ENCODE data around the gene RARRES2. TPM values are rescaled to one million over a fixed set of nuclear protein-coding genes. Genes with fewer than 3 reads are reported as not detected.
"Not testable (repeated sequence)": the region's sequence is repeated elsewhere in the genome, so short reads cannot be mapped to it uniquely, and the experiment has no call there.

RARRES2 gene
- total RNA-seq, 1 donor from 2014 or later, result 62.1 TPM

DNA sequence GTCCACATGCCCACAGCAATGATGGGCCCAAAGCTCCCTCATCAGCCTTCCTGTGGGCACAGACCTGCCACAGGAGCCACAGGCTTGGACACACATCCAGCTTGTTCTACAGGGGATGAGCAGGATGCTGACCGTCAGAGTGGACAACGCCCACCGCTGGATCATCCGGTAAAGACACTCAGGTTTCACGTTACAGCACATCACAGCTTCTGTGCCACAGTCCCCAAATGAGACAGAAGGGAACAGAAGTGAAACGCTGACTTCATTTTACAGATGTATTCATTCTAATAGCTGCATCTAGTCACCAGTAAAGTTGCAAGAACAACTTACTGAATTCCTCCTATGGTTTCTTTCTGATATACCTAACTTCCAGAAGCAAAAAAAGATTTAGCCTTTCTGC, 51.1 kb downstream of the RARRES2 start:
- DNase-seq (ENCODE audit: low spot score), result not testable (repeated sequence)

- not testable (repeated sequence) for DNase-seq (ENCODE audit: low spot score)
These were observed 52.6 kb downstream of the RARRES2 start for GRCh38 chr7:150288816-150289215.

Other genes with a start within 250 kb of the RARRES2 start
- 9.1 TPM for gene LRRC61, start 18.3 kb downstream of the RARRES2 start, total RNA-seq (ENCODE audit: insufficient read depth, low replicate concordance)
- gene ACTR3C, start 18.1 kb downstream of the RARRES2 start, total RNA-seq (ENCODE audit: insufficient read depth, low replicate concordance), result 2.4 TPM
- 24.1 TPM for gene REPIN1, start 27.2 kb upstream of the RARRES2 start, total RNA-seq (ENCODE audit: insufficient read depth, low replicate concordance)
- gene ZNF775, start 37.7 kb upstream of the RARRES2 start, total RNA-seq (ENCODE audit: insufficient read depth, low replicate concordance), result 4.6 TPM
- 1.2 TPM for gene GIMAP8, start 109.0 kb upstream of the RARRES2 start, total RNA-seq (ENCODE audit: insufficient read depth, low replicate concordance)
- gene GIMAP7, start 173.2 kb upstream of the RARRES2 start, total RNA-seq (ENCODE audit: insufficient read depth, low replicate concordance), result 0.48 TPM
- 9.6 TPM for gene GIMAP4, start 225.8 kb upstream of the RARRES2 start, total RNA-seq (ENCODE audit: insufficient read depth, low replicate concordance)